Measurements from ENCODE around the gene CAPS.
"Not testable (repeated sequence)": the region's sequence is repeated elsewhere in the genome, so short reads cannot be mapped to it uniquely, and the experiment has no call there.

Gene CAPS

GRCh38 chr19:5883157-5883873 is 30.7 kb upstream of the CAPS start:
- not testable (repeated sequence) for H3K4me3 Mint-ChIP-seq, H3K36me3 Mint-ChIP-seq

DNA sequence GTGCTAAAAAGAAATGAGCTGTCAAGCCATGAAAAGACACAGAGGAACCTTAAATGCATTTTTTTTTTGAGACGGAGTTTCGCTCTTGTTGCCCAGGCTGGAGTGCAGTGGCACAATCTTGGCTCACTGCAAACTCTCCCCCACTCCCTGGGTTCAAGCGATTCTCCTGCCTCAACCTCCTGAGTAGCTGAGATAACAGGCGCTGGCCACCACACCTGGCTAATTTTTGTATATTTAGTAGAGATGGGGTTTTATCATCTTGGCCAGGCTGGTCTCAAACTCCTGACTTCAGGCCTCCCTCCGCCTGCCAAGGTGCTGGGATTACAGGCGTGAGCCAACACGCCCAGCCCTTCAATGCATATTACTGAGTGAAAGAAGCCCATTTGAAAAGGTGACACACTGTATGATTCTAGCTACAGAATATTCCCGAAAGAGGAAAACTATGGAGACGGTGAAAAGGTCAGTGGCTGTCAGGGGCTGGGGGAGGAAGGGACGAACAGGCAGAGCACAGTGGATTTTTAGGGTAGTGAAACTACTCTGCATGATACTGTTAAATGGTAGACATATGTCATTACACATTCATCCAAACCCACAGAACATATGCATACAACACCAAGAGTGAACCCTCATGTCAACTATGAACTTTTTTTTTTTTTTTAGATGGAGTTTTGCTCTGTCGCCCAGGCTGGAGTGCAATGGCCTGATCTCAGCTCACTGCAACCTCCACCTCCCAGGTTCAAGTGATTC is 29.8 kb upstream of the CAPS start:
- not testable (repeated sequence) for H3K9me3 Mint-ChIP-seq, H3K27ac Mint-ChIP-seq, H3K4me3 Mint-ChIP-seq, H3K4me1 Mint-ChIP-seq, H3K36me3 Mint-ChIP-seq, DNase-seq
- H3K27me3 Mint-ChIP-seq: peaks cover 43% of the 10 kb centered on the region
- CTCF ChIA-PET: interaction anchor here (0.8 kb wide), 1 partner anchor 80 kb away, joined by 3 read pairs; no protein-coding TSS in a partner anchor

More at GRCh38 chr19:5883157-5883873, 30.7 kb upstream of the CAPS start:
- DNase-seq, H3K4me1 Mint-ChIP-seq, H3K27ac Mint-ChIP-seq, H3K9me3 Mint-ChIP-seq: not testable (repeated sequence)
- H3K27me3 Mint-ChIP-seq: peaks cover 50% of the 10 kb centered on the region
- CTCF ChIA-PET: interaction anchor here (0.7 to 0.9 kb wide), 3 partner anchors 79 to 745 kb away, joined by 3 read pairs; no protein-coding TSS in a partner anchor

DNA sequence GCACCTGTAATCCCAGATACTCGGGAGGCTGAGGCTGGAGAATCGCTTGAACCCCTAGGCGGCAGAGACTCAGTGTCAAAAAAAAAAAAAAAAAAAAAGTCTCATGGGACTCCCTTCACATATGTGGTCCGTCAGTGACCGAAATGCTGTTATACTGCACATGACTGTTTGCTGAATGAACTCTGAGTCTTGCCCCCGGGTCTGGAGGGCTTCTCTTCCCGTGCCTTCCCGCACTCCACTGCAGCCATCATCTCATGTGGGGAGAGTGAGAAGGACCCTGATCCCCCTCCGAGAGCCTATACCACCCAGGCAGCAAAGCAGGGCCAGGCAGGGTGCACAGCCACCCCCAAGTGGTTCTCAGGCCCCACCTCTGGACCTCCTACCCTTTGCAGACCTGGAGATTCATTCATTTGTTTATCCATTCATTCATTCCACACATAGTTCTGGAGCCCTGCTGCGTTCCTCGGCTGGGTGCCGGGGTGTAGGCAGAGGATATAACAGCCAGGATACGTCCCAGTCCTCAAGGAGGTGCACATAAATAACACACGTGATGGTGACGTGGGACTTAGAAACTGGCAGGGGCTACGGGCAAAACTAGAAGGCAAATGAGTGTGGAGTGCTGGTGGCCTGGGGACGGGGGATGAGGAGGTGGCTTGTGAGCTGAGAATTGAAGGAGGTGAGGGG is 24.6 kb upstream of the CAPS start:
- Mint-ChIP-seq H3K27ac (no peak overlapping the region), H3K36me3 (no peaks in the 10 kb centered on the region), H3K4me3 (no peak overlapping the region), H3K4me1 (no peaks in the 10 kb centered on the region), H3K9me3 (no peaks in the 10 kb centered on the region), H3K27me3 (peaks cover 25% of the 10 kb centered on the region)
- CTCF ChIA-PET: interaction anchor here (4.1 kb wide), 1 partner anchor 85 kb away, joined by 25 read pairs; no protein-coding TSS in a partner anchor
- no peak for DNase-seq

- no peak overlapping the region for H3K4me3 Mint-ChIP-seq
- H3K4me1 Mint-ChIP-seq: no peaks in the 10 kb centered on the region
- CTCF ChIA-PET: interaction anchor here (4.1 kb wide), 1 partner anchor 86 kb away, joined by 25 read pairs; no protein-coding TSS in a partner anchor
- H3K27ac Mint-ChIP-seq: no peak overlapping the region
- H3K9me3 Mint-ChIP-seq: no peaks in the 10 kb centered on the region
- H3K27me3 Mint-ChIP-seq: peaks cover 25% of the 10 kb centered on the region
- DNase-seq: no peak
- no peaks in the 10 kb centered on the region for H3K36me3 Mint-ChIP-seq
Measured at GRCh38 chr19:5890099-5890498, 24.0 kb upstream of the CAPS start.

DNA sequence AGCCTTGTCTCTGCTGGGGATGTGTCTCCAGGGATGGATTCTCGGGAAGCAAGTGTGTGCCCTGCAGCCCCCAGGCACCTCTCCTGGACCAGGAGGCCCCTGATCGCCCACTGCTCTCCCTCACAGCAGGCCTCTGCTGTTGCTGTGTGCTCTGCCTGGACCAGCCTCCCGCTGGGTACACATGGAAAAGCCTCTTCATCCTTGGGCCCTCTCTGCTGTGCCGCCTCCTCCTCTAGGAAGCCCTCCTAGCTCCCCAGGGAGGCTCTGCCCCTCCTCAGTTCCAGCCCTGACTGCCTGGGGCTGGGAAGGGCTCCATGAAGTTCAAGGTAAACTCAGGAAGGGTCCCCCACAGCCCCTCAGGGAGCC is 22.5 kb upstream of the CAPS start:
- Mint-ChIP-seq H3K9me3 (no peaks in the 10 kb centered on the region), H3K4me1 (no peaks in the 10 kb centered on the region), H3K27ac (no peak overlapping the region), H3K36me3 (peaks cover 3% of the 10 kb centered on the region), H3K27me3 (peaks cover 25% of the 10 kb centered on the region), H3K4me3 (no peak overlapping the region)
- CTCF ChIA-PET: interaction anchor here (4.1 kb wide), 1 partner anchor 87 kb away, joined by 25 read pairs; no protein-coding TSS in a partner anchor
- no peak for DNase-seq

- H3K27ac Mint-ChIP-seq: no peak overlapping the region
- no peak overlapping the region for H3K4me3 Mint-ChIP-seq
- peaks cover 3% of the 10 kb centered on the region for H3K36me3 Mint-ChIP-seq
- no peaks in the 10 kb centered on the region for H3K4me1 Mint-ChIP-seq
- H3K9me3 Mint-ChIP-seq: no peaks in the 10 kb centered on the region
- no peak for DNase-seq
- CTCF ChIA-PET: interaction anchor here (4.1 kb wide), 1 partner anchor 88 kb away, joined by 25 read pairs; no protein-coding TSS in a partner anchor
- peaks cover 25% of the 10 kb centered on the region for H3K27me3 Mint-ChIP-seq
Measured at GRCh38 chr19:5891938-5892771, 21.9 kb upstream of the CAPS start.

DNA sequence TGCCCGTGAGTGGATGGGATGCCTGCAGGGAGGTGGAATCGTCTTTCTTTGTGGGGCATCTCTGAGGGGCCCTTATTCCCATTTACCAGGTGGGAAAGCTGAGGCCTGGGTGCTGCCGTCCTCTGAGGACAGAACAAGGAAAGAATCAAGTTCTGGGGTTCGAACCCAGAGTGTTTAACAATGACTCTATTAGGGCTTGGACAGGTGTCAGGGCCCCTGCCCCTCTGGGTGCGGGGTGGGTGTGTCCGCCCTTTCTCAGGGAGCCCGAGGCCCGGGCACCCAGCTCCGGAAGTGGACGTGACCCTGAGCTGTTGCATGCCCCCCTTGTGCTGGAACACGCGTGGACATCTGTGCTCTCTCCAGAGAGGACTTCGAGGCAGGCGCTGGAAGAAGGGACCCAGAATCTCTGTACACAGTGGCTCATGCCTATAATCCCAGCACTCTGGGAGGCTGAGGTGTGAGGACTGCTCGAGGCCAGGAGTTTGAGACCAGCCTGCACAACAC is 21.2 kb upstream of the CAPS start:
- no peak overlapping the region for H3K27ac Mint-ChIP-seq
- peaks cover 25% of the 10 kb centered on the region for H3K27me3 Mint-ChIP-seq
- CTCF ChIA-PET: interaction anchor here (0.6 to 4.1 kb wide), 2 partner anchors 89 to 165 kb away, joined by 3 to 25 read pairs; no protein-coding TSS in a partner anchor
- no peaks in the 10 kb centered on the region for H3K4me1 Mint-ChIP-seq
- H3K4me3 Mint-ChIP-seq: no peak overlapping the region
- no peaks in the 10 kb centered on the region for H3K9me3 Mint-ChIP-seq
- H3K36me3 Mint-ChIP-seq: peaks cover 3% of the 10 kb centered on the region
- no peak for DNase-seq

DNA sequence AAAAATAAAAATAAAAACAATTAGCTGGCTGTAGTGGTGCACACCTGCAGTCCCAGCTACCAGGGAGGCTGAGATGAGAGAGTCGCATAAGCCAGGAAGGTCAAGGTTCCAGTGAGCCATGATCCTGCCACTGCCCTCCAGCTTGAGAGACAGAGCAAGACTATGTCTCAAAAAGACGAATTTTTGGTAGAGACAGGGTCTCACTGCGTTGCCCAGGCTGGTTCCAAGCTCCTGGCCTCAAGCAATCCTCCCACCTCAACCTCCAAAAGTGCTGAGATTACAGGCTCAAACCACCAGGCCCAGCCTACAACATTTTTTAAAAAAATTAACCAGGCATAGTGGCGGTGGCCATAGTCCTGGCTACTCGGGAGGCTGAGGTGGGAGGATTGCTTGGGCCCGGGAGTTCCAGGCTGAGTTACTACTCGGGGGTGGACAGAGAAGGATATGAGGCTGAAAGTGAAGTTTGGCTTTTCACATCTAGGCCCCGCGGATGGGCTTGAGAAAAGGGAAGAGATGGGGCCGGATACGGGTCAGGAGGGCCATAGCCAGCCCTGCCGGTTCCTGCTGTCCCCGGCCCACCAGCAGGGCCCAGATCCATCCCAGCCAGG is 20.7 kb upstream of the CAPS start:
- Mint-ChIP-seq H3K27me3 (peaks cover 25% of the 10 kb centered on the region), H3K4me1 (no peaks in the 10 kb centered on the region), H3K27ac (no peak overlapping the region), H3K4me3 (no peak overlapping the region), H3K9me3 (no peaks in the 10 kb centered on the region), H3K36me3 (peaks cover 3% of the 10 kb centered on the region)
- no peak for DNase-seq
- CTCF ChIA-PET: interaction anchor here (0.6 to 4.1 kb wide), 2 partner anchors 89 to 165 kb away, joined by 3 to 25 read pairs; no protein-coding TSS in a partner anchor

DNA sequence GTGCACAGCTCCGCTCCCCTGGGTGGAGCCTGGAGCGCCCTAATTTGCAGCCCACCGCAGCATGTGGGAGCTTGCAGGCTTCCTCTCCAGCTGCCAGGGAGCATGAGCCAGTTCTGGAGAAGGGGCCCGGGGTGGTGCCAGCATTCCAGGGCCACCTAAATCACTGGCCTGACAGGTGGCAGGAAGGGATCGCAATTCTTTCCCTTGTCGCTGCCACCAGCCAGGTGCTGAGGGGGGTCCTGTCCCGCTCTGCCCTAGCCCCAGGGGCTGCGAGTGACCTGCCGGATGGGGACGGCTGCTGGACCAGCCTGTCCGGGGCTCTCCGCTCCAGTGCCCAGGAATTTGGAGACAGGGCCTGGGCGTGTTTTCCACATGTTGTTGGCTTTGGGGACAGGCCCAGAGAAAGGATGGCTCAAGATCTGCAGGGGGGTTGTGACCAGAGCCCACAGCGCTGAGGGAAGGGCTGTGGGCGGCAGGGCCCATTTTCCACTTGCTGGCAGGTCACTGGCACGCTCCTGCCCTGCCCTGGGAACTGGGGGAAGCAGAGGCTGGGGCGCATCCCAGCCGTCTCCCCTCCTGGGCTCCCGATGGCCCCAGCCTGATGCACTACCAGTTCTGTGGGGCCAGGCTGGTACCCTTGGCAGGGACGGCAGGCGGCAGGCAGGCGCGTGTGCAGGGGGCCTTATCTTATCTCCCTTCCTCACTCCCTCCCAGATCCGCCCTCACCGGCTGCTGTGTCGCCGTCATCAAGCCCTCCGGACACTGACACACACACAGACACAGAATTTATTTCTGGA is 19.9 kb upstream of the CAPS start:
- H3K27me3 Mint-ChIP-seq: peaks cover 24% of the 10 kb centered on the region
- CTCF ChIA-PET: interaction anchor here (4.1 kb wide), 1 partner anchor 90 kb away, joined by 25 read pairs; no protein-coding TSS in a partner anchor
- no peak for DNase-seq

DNA sequence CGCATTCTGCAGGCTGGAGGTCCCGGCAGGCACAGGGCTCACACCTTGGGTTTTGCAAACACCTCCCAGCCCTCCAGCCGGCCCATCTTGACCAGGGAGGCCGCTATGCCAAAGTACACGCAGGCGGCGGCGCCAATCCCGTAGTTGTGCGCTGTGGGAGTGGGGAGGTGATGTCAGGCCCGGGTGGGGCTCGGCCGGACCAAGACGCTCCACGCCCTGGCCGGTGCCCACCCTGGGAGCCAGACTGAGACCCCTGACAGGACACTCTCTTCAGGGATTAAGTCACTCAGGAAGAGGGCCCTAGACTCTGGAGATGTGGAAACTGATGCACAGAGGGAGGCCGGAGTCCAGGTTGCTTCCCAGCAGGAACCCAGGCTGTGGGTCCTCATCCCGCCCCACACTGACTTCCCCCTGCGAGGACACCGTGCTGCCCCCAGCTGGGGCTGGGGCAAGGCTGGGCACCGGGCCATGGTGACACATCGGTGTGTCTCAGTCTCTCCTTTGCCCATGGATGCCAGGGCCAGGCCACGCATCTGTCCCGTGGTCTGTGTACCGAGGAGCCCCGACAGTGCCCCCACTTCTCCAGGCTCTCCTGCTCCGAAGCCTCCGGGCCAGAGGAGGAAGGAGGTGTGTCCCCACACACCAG is 19.2 kb upstream of the CAPS start:
- Mint-ChIP-seq H3K4me3 (no peak overlapping the region), H3K4me1 (no peaks in the 10 kb centered on the region), H3K27ac (no peak overlapping the region), H3K36me3 (peaks cover 3% of the 10 kb centered on the region), H3K27me3 (peaks cover 16% of the 10 kb centered on the region), H3K9me3 (no peaks in the 10 kb centered on the region)
- no peak for DNase-seq
- CTCF ChIA-PET: no interaction called here

More for the DNA sequence above, 19.9 kb upstream of the CAPS start:
- Mint-ChIP-seq H3K36me3 (peaks cover 3% of the 10 kb centered on the region), H3K4me3 (no peak overlapping the region), H3K27ac (no peak overlapping the region), H3K9me3 (no peaks in the 10 kb centered on the region), H3K4me1 (no peaks in the 10 kb centered on the region)

- CTCF ChIA-PET: no interaction called here
- no peak for DNase-seq
- Mint-ChIP-seq H3K27me3 (peaks cover 11% of the 10 kb centered on the region), H3K4me1 (peaks cover 4% of the 10 kb centered on the region), H3K9me3 (no peaks in the 10 kb centered on the region), H3K27ac (no peak overlapping the region), H3K36me3 (peaks cover 8% of the 10 kb centered on the region), H3K4me3 (no peak overlapping the region)
Measured at GRCh38 chr19:5895409-5895808, 18.6 kb upstream of the CAPS start.

DNA sequence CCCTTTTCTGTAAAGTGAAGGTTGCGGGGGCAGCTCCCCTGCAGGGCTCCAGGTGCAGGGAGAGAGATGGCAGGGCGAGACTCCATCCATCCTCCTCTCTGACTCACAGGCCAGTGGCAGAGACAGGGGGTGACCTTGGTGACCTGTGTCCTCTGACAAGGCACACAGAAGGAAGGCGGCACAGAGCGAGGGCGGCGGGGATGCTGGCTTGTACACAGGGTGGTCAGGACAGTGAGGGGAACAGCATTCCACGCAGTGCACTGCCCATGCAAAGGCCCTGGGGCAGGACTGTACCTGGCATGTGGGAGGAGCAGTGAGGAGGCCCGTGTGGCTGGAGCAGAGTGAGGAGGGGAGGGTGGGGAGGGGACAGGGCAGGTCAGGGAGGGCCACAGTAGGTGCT is 18.2 kb upstream of the CAPS start:
- Mint-ChIP-seq H3K36me3 (peaks cover 9% of the 10 kb centered on the region), H3K27ac (no peak overlapping the region), H3K4me1 (peaks cover 5% of the 10 kb centered on the region), H3K9me3 (no peaks in the 10 kb centered on the region), H3K27me3 (peaks cover 11% of the 10 kb centered on the region), H3K4me3 (no peak overlapping the region)
- CTCF ChIA-PET: no interaction called here
- no peak for DNase-seq

Measured in activated naive CD4-positive, alpha-beta T cell treated with anti-CD3 and anti-CD28 coated beads, Interleukin-2, amount 10 ng/mL, durations not matched to agents 7 days and 5 days (primary cell).